Activated naive CD4-positive, alpha-beta T cell treated with Interleukin-2 at 50 U/mL for 16 hours (primary cell): ENCODE results near the gene MINDY1.

Experiments used
- DNase-seq: peaks from one replicate; pipeline ENCODE4 v3.0.0-alpha.2; 2020

MINDY1 gene

GRCh38 chr1:150981805-150982712 is 24.6 kb downstream of the MINDY1 start, which contains the start of gene ANXA9:
ANXA9 (plus strand) TSS chr1:150982292; CDS start chr1:150983106, 814 bp downstream.
- no peak for DNase-seq

- no peak for DNase-seq
Observed at GRCh38 chr1:150981177-150981804, 25.4 kb downstream of the MINDY1 start.

DNA sequence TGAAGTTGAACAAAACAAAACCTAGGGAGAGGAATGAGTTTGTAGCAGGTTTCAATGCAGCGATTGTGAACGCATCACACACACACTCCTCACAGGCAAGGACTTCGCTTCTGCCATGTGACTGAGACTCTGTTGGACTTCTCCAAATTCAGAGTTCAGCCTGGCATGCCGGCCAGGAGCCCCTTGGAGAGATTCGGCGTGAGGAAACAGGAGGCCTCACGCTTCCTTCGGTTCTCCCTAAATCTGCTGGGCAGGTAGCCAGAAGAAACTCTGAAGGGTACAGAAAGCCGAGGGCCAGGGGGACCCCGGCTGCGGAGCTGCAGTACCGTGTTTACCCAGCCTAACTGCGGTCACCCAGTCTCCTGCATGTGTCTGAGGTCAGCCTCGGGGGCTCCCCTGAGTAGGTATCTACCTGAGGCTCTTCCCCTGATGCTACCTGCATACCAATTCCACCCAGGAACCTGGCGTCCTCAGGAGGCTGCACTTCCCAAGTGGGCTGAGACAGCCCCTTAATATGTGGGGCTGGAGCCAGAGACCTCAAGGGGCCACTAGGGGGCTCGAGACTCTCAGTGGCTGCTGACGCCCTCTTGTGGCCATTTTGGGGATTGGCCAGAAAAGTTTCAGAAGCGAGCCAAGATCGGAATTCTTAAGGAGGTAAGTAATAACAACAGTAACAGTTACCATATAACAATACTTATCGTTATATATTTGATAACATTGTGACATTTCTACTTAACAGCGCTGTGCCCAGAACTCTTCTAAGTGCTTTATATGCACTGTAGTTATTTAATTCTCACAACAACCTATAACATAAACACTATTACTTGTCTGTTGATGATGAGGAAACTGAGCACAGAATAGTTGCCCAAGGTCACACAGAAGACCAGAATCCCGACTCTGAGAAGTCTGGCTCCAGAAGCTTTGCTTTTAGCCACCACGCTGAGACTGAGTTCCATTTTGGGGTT is 27.3 kb downstream of the MINDY1 start:
- peak; percentile 89 for DNase-seq

DNA sequence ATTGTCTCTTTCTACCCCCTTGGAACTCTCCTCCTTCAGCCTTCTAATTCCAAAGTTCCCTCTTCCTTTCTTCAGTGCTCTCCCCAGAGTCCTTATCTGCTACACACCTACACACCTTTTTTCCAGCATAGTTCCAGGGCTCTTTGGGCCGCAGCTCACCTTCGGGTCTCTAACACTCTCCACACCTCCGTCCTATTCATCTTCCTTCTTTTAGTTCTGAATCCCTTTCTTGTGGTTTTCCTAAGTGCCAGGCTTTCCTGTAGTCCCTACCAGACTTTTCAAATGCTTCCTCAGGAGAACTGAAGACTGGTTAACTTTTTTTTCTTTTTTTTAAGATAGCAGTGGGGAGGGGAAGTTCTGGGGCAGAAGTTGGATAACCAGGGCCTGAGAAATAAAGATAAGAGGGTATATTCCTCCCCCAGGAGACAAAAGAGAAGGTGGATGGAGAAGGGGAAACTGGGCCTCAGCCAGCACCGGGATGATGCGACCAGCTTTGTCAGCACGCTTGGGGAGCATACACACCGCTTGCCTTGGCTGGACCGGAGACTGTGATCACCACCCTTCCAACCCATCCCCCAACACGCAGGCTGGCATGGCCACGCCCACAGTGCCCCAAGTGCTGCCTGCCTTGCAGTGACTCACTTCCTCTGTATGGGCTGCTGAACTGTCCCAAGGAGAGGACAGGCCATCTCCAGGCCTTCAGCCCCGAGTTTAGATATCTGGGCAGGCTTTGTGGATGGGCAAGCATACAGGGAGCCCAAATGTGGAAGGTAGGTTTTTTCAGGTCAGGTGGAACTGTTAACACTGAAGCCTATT is 29.6 kb downstream of the MINDY1 start:
- peak; percentile 75 for DNase-seq

- DNase-seq, result no peak
Observed at GRCh38 chr1:150976401-150976821, 30.3 kb downstream of the MINDY1 start.

- DNase-seq, result peak; percentile 72
Observed at GRCh38 chr1:150974580-150975478, 31.9 kb downstream of the MINDY1 start, which contains the start of gene CERS2. CERS2 (minus strand) TSS chr1:150974835; CDS start chr1:150969090, 5,745 bp downstream.

- peak; percentile 48 for DNase-seq
Observed at GRCh38 chr1:150973836-150974579, 32.7 kb downstream of the MINDY1 start.

- peak; percentile 30 for DNase-seq
Observed at GRCh38 chr1:150973258-150973835, 33.4 kb downstream of the MINDY1 start.

- DNase-seq, result no peak
Observed at GRCh38 chr1:150972417-150972940, 34.2 kb downstream of the MINDY1 start.

GRCh38 chr1:150971583-150972416 is 34.9 kb downstream of the MINDY1 start:
- no peak for DNase-seq

DNA sequence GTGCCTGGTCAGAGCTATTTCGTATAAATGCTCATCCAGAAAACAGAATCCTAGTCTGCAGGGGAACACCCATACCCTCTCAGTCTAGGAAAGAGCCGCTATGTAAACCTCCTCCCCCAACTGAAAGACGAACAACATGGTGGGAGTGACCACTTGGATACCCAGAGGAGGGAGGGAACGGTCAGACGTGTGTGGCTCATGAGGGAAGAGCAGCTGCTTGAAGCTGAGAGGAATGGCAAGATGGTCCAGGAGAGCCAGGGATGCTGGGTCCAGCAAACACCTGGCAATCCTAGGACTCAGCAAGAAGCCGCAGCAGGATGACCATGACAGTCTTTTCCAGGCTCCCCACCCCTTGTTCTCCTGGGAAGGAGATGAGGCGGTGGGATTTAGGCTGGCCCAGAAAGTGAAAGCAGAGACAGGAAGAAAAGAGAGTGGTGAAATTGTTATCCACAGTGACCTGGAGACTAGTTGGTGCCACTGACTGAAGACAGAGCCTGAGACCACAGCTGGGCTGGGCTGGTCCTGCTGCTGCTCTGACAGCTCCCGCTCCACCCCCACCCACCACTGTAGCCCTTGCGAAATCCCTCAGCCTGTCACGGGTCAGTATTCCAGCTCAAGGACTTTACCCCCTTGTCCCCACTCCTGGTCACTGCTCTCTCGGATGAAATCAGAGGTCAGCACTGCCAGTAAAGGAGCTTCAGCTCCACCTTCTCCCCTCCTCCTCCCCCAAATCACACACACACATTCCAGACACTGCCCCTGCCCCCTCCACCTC is 35.7 kb downstream of the MINDY1 start:
- no peak for DNase-seq

DNA sequence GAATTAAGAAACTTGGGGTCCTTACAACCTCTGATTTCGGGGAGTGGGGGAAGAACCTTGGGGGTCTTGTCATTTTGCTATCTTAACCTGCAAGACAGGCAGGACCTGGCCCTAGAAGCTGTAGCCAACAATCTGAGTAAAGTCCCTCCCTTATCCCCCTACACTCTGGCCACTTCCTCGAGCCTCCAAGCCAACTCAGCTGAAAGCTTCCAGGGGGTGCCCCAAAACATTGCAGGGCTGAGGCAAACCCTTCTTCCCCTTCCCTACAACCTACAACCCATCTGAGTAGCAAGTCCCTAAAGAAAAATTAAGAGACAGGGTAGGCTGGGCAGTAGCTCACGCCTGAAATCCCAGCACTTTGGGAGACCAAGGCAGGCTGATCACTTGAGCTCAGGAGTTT is 37.1 kb downstream of the MINDY1 start:
- no peak for DNase-seq

GRCh38 chr1:150968491-150968890 is 38.2 kb downstream of the MINDY1 start:
- no peak for DNase-seq

GRCh38 chr1:150967936-150968335 is 38.8 kb downstream of the MINDY1 start:
- DNase-seq, result no peak

- no peak for DNase-seq
Observed at GRCh38 chr1:150966011-150966410, 40.7 kb downstream of the MINDY1 start.

DNA sequence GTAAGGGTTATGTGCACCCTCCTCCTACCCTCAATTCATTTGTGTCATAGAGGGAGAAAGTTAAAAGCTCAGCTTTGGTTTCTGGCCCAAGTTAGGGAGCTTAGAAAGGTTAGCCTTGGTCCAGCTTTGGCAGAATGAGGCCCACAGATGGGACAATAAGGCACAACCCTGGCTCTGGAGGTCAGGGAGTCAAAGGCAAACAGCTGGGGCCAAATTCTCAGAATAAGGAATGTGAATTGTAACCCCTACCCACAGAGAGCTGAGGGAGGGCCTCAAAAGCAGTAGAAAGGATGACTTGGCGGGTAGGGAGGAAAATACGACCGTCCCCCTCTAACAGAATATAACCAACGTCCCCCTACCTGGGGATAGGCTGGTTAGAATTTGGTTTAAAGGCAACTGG is 41.1 kb downstream of the MINDY1 start:
- DNase-seq, result no peak

GRCh38 chr1:150964164-150964489 is 42.6 kb downstream of the MINDY1 start:
- no peak for DNase-seq
